ENCODE results near the gene FGGY.

DNA sequence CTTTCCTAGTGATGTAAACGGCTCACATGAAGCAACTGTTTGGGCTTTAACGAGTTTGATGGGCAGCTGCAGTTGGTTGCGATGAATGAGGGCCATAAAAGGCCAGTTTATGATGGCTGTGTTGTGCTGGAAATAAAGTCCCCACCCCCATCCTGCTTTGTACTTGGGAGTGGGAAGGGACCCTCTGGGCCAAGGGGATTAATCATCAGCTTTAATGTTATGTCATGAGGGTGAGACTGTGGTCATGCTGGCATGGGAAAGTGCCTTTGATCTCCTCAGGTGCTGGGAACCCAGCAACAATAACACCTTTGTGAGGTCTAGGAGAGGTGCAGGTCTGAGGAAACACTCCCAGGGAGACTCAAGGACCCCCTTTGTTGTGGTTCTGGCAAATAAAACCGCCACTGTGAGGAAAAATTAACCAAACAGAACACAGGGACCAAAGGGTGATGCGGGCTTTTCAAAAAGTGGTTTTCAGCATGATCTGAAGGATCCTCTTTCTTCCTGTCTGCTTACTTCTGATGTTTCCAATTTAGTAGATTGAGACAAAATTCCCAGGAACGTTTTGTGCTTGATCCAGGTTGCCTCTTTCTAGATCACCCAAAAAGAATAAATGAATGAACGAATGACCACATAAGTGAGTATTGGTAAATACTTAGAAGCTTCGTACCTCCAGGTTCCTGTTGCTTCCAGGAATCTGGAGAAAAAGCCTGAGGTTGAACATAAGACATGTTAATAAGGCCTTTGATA lies 260.1 kb downstream of the FGGY start:
- TF ChIP-seq ZNF274 (IDR thresholded peaks at IDR 0.05; ENCODE audit: low read depth, low read length) (no peak), YY1 (IDR thresholded peaks at IDR 0.05; ENCODE audit: insufficient read depth, insufficient read length) (no peak)

Data from NT2/D1 (cell line).